Neutrophil (primary cell): ENCODE results near the gene ZNF132.

Experiments
- H3K27ac ChIP-seq: fragments of 200-600 bp; sonication (generic); 2 replicates; pipeline ENCODE4 v1.5.1; 2016; ENCODE audit warnings: mild to moderate bottlenecking, moderate library complexity
- H3K27me3 ChIP-seq: fragments of 200-600 bp; sonication (generic); 2 replicates; pipeline ENCODE4 v1.6.0; 2016; ENCODE audit warnings: mild to moderate bottlenecking
- H3K36me3 ChIP-seq: fragments of 200-600 bp; sonication (generic); 2 replicates; pipeline ENCODE4 v1.5.1; 2017
- H3K4me1 ChIP-seq, 2 experiments: fragments of 200-600 bp in 1 of 2; sonication (generic) in 1 of 2; 1 replicate in 1 of 2; 2 replicates in 1 of 2; pipeline versions ENCODE4 v1.5.1 to v1.6.1; 2013 to 2016; ENCODE audit warnings: low read depth in 1 of 2, low read length in 1 of 2, mild to moderate bottlenecking in 1 of 2, moderate library complexity in 1 of 2; ENCODE audit not compliant: control insufficient read depth in 1 of 2, insufficient read depth in 1 of 2
- H3K4me3 ChIP-seq, 2 experiments: fragments of 200-600 bp in 1 of 2; sonication (generic) in 1 of 2; 1 replicate in 1 of 2; 2 replicates in 1 of 2; pipeline ENCODE4 v1.5.1; 2013 to 2016; ENCODE audit warnings: low read depth in 1 of 2, low read length in 1 of 2, mild to moderate bottlenecking in 1 of 2, moderate library complexity in 1 of 2
- H3K9me3 ChIP-seq: fragments of 200-600 bp; sonication (generic); 2 replicates; pipeline ENCODE4 v1.5.1; 2016
- CTCF ChIP-seq: fragments of 200-600 bp; sonication (generic); IDR thresholded peaks from 2 replicates; pipeline ENCODE4 v1.5.1; 2016; ENCODE audit warnings: antibody characterized with exemption

The ZNF132 gene

GRCh38 chr19:58460039-58460438 is 20.1 kb upstream of the ZNF132 start:
- no peak for TF ChIP-seq CTCF

GRCh38 chr19:58456111-58456510 is 16.2 kb upstream of the ZNF132 start:
- Histone ChIP-seq H3K27ac (no peak overlapping the region), H3K36me3 (peaks cover 8% of the 10 kb centered on the region), H3K9me3 (no peaks in the 10 kb centered on the region), H3K4me3 (no peak overlapping the region), H3K27me3 (peaks cover under 1% of the 10 kb centered on the region), H3K4me1 (peaks cover 6 to 8% of the 10 kb centered on the region in 2 experiments)
- TF ChIP-seq CTCF: no peak

More at GRCh38 chr19:58460039-58460438, 20.1 kb upstream of the ZNF132 start:
- no peak overlapping the region for H3K27ac ChIP-seq
- H3K4me3 ChIP-seq: no peak overlapping the region
- no peaks in the 10 kb centered on the region for H3K9me3 ChIP-seq
- peaks cover 8% of the 10 kb centered on the region for H3K36me3 ChIP-seq
- H3K4me1 ChIP-seq: no peaks in the 10 kb centered on the region
- H3K27me3 ChIP-seq: no peaks in the 10 kb centered on the region

- Histone ChIP-seq H3K36me3 (peaks cover 8% of the 10 kb centered on the region), H3K27me3 (peaks cover 8% of the 10 kb centered on the region), H3K4me3 (no peak overlapping the region), H3K4me1 (peaks cover 9 to 13% of the 10 kb centered on the region in 2 experiments), H3K27ac (no peak overlapping the region), H3K9me3 (no peaks in the 10 kb centered on the region)
- no peak for TF ChIP-seq CTCF
These were observed 15.4 kb upstream of the ZNF132 start for GRCh38 chr19:58455306-58455705.

GRCh38 chr19:58453743-58454142 is 13.8 kb upstream of the ZNF132 start:
- peaks cover 8% of the 10 kb centered on the region for H3K36me3 ChIP-seq
- no peak overlapping the region for H3K27ac ChIP-seq
- no peak overlapping the region for H3K4me3 ChIP-seq

GRCh38 chr19:58451358-58452101 is 11.6 kb upstream of the ZNF132 start, which contains the start of gene ZNF324B:
TSS of gene ZNF324B (plus strand) at chr19:58451622. CDS start at chr19:58453702, 2,080 bp downstream.
- no peak for TF ChIP-seq CTCF
- peak within 1 kb of the TSS; percentile 40 for H3K27ac ChIP-seq

More at GRCh38 chr19:58453743-58454142, 13.8 kb upstream of the ZNF132 start:
- Histone ChIP-seq H3K27me3 (peaks cover 20% of the 10 kb centered on the region), H3K9me3 (no peaks in the 10 kb centered on the region), H3K4me1 (peaks cover 9 to 13% of the 10 kb centered on the region in 2 experiments)
- TF ChIP-seq CTCF: no peak

More at GRCh38 chr19:58451358-58452101, 11.6 kb upstream of the ZNF132 start, which contains the start of gene ZNF324B:
- Histone ChIP-seq H3K4me1 (peaks cover 9 to 13% of the 10 kb centered on the region in 2 experiments), H3K4me3 (peak within 1 kb of the TSS; percentile 66 to 88), H3K27me3 (peaks cover 28% of the 10 kb centered on the region), H3K9me3 (no peaks in the 10 kb centered on the region), H3K36me3 (peaks cover 6% of the 10 kb centered on the region)
